ENCODE measurements around the gene DPY19L3. TPM values are rescaled to one million over a fixed set of nuclear protein-coding genes. Genes with fewer than 3 reads are reported as not detected.

The DPY19L3 gene
- total RNA-seq, 2 donors from 2014 or later: 53.0 to 66.5 TPM

- DNase-seq (ENCODE audit: low spot score): no peak
- no peak for TF ChIP-seq POLR2AphosphoS5 (IDR thresholded peaks at IDR 0.05)
- no peak for TF ChIP-seq CTCF (IDR thresholded peaks at IDR 0.05)
- TF ChIP-seq POLR2A (IDR thresholded peaks at IDR 0.05): no peak
- peaks cover 0 to 5% of the 10 kb centered on the region in 2 donors for H3K36me3 ChIP-seq
- H3K4me1 ChIP-seq (replicated peaks): no peaks in the 10 kb centered on the region
- WGBS: 94% methylated on average over 5 of the region's 5 CpGs
- H3K9me3 ChIP-seq: no peaks in the 10 kb centered on the region
- H3K27ac ChIP-seq: no peak overlapping the region
- H3K27me3 ChIP-seq (replicated peaks; ENCODE audit: insufficient read depth): no peaks in the 10 kb centered on the region
- no peak overlapping the region for H3K4me3 ChIP-seq
- intact Hi-C loops (cut with DNase I): no loop called here
These were observed 10.1 kb downstream of the DPY19L3 start for GRCh38 chr19:32415669-32416068.

GRCh38 chr19:32416749-32417456, 11.3 kb downstream of the DPY19L3 start:
- no peak for DNase-seq (ENCODE audit: low spot score)
- H3K4me1 ChIP-seq (replicated peaks): no peaks in the 10 kb centered on the region
- 94% methylated on average over 8 of the region's 8 CpGs for WGBS
- intact Hi-C loops (cut with DNase I): no loop called here
- H3K4me3 ChIP-seq: no peak overlapping the region
- no peak overlapping the region for H3K27ac ChIP-seq
- H3K36me3 ChIP-seq: no peaks in the 10 kb centered on the region
- H3K27me3 ChIP-seq (replicated peaks; ENCODE audit: insufficient read depth): no peaks in the 10 kb centered on the region
- H3K9me3 ChIP-seq: no peaks in the 10 kb centered on the region
- TF ChIP-seq POLR2A (IDR thresholded peaks at IDR 0.05): no peak
- TF ChIP-seq CTCF (IDR thresholded peaks at IDR 0.05): no peak
- no peak for TF ChIP-seq POLR2AphosphoS5 (IDR thresholded peaks at IDR 0.05)

- Histone ChIP-seq H3K4me1 (replicated peaks) (no peaks in the 10 kb centered on the region), H3K4me3 (no peak overlapping the region), H3K36me3 (no peaks in the 10 kb centered on the region), H3K27ac (no peak overlapping the region), H3K9me3 (no peaks in the 10 kb centered on the region), H3K27me3 (replicated peaks; ENCODE audit: insufficient read depth) (no peaks in the 10 kb centered on the region)
- intact Hi-C loops (cut with DNase I): no loop called here
- 72% methylated on average over 3 of the region's 3 CpGs for WGBS
- TF ChIP-seq CTCF (IDR thresholded peaks at IDR 0.05) (no peak), POLR2A (IDR thresholded peaks at IDR 0.05) (no peak), POLR2AphosphoS5 (IDR thresholded peaks at IDR 0.05) (no peak)
- no peak for DNase-seq (ENCODE audit: low spot score)
These were observed 12.6 kb downstream of the DPY19L3 start for GRCh38 chr19:32418155-32418554.

- H3K4me3 ChIP-seq: no peak overlapping the region
- no peaks in the 10 kb centered on the region for H3K9me3 ChIP-seq
- H3K4me1 ChIP-seq (replicated peaks): no peaks in the 10 kb centered on the region
- DNase-seq (ENCODE audit: low spot score): no peak
- intact Hi-C loops (cut with DNase I): no loop called here
- 65% methylated on average over 7 of the region's 7 CpGs for WGBS
- no peaks in the 10 kb centered on the region for H3K27me3 ChIP-seq (replicated peaks; ENCODE audit: insufficient read depth)
- H3K36me3 ChIP-seq: no peaks in the 10 kb centered on the region
- TF ChIP-seq POLR2A (IDR thresholded peaks at IDR 0.05) (no peak), POLR2AphosphoS5 (IDR thresholded peaks at IDR 0.05) (no peak), CTCF (IDR thresholded peaks at IDR 0.05) (no peak)
- H3K27ac ChIP-seq: no peak overlapping the region
These were observed 16.2 kb downstream of the DPY19L3 start for GRCh38 chr19:32421589-32422361.
